HG03378 (cell line): ENCODE data around the gene EPHA1.
"Not testable (repeated sequence)": the region's sequence is repeated elsewhere in the genome, so short reads cannot be mapped to it uniquely, and the experiment has no call there.

Source experiments
- ATAC-seq: cut with Tn5 transposase; IDR thresholded peaks from one replicate; pipeline ENCODE4 v1.9.1; 2021; ENCODE audit warnings: mild to moderate bottlenecking, moderate library complexity; ENCODE audit not compliant: unreplicated experiment

EPHA1 gene

GRCh38 chr7:143406002-143406357 is 2.7 kb downstream of the EPHA1 start:
- ATAC-seq = no peak

- no peak for ATAC-seq
Observed at GRCh38 chr7:143405173-143406001, 3.3 kb downstream of the EPHA1 start.

- not testable (repeated sequence) for ATAC-seq
Observed at GRCh38 chr7:143402233-143402632, 6.4 kb downstream of the EPHA1 start.

- ATAC-seq = no peak
Observed at GRCh38 chr7:143401265-143401664, 7.4 kb downstream of the EPHA1 start.

- ATAC-seq = no peak
Observed at GRCh38 chr7:143399642-143400041, 9.0 kb downstream of the EPHA1 start.

- no peak for ATAC-seq
Observed at GRCh38 chr7:143399151-143399550, 9.5 kb downstream of the EPHA1 start.

- no peak for ATAC-seq
Observed at GRCh38 chr7:143398616-143399015, 10.0 kb downstream of the EPHA1 start.

- ATAC-seq = no peak
Observed at GRCh38 chr7:143397710-143398530, 10.7 kb downstream of the EPHA1 start.

- ATAC-seq = no peak
Observed at GRCh38 chr7:143396625-143397556, 11.8 kb downstream of the EPHA1 start.

GRCh38 chr7:143396182-143396581 is 12.5 kb downstream of the EPHA1 start:
- ATAC-seq = no peak

GRCh38 chr7:143395187-143396149 is 13.2 kb downstream of the EPHA1 start:
- ATAC-seq = no peak

GRCh38 chr7:143394777-143395176 is 13.9 kb downstream of the EPHA1 start:
- ATAC-seq = no peak

GRCh38 chr7:143394068-143394467 is 14.6 kb downstream of the EPHA1 start:
- ATAC-seq = no peak

- ATAC-seq = no peak
Observed at GRCh38 chr7:143393267-143394041, 15.2 kb downstream of the EPHA1 start.

- ATAC-seq = no peak
Observed at GRCh38 chr7:143392875-143393266, 15.8 kb downstream of the EPHA1 start.

- not testable (repeated sequence) for ATAC-seq
Observed at GRCh38 chr7:143392427-143392826, 16.2 kb downstream of the EPHA1 start.

- no peak for ATAC-seq
Observed at GRCh38 chr7:143391462-143392404, 16.9 kb downstream of the EPHA1 start.

- ATAC-seq = no peak
Observed at GRCh38 chr7:143390773-143391317, 17.8 kb downstream of the EPHA1 start.
